ENCODE data around the gene CDT1. TPM values are rescaled to one million over a fixed set of nuclear protein-coding genes. Genes with fewer than 3 reads are reported as not detected.
A peak's percentile ranks its signal among the peaks of the same experiment; 100 is the strongest.

Gene CDT1
- total and polyA plus RNA-seq, 7 experiments from 2014 or later = 0.09 to 79.2 (median 0.67) TPM; not detected in 1

DNA sequence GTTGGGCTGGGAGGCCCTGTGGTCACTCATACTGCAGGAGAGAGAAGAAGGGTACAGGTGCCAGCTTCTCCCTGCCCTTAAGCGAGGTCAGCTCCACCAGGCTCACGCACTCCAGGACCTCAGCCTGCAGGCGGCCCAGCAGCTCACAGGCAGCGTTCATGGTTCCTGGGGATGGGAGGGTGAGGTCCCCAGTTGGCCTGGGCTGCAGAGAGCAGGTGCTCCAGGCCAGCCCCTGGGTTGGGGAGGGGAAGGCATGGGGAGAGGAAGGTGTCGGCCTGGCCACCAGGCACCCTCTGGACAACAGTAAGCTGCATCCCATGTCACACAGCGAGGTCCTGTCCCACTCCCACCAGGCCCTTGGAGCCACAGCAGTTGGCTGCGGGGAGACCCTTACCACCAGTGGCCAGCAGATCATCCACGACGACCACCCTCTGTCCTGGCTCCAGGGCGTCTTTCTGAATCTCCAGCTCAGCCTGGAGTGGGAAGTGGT lies 6.1 kb downstream of the CDT1 start:
- Mint-ChIP-seq H3K27me3 (no peaks in the 10 kb centered on the region), H3K36me3 (peaks cover 0 to 4% (median 0%) of the 10 kb centered on the region in 5 donors), H3K4me3 (peak overlapping the region in 9 of 10 donors; percentile 81 to 99 (median 95)), H3K9me3 (no peaks in the 10 kb centered on the region), H3K4me1 (peaks cover 0 to 26% (median 12%) of the 10 kb centered on the region in 7 donors), H3K27ac (peak overlapping the region in 5 of 9 donors; percentile 19 to 73 (median 55))
- intact Hi-C loops (cut with micrococcal nuclease) = loop anchor here in 1 of 2 donors (2.0 to 5.0 kb wide), 4 partner anchors 25 to 698 kb away; partner anchors contain the start of genes CDH15, PIEZO1, SPG7 and ZC3H18
- Histone ChIP-seq H3K27ac (ENCODE audit: low read depth, low read length) (peak overlapping the region; percentile 84), H3K27me3 (ENCODE audit: control insufficient read depth in 2 of 2, insufficient read depth in 2 of 2, low read length in 2 of 2) (no peaks in the 10 kb centered on the region), H3K4me3 (ENCODE audit: low read length) (no peak overlapping the region), H3K36me3 (ENCODE audit: control insufficient read depth in 2 of 3, insufficient read depth in 3 of 3, low read length in 3 of 3) (peaks cover 0 to 26% (median 0%) of the 10 kb centered on the region in 3 experiments), H3K9me3 (ENCODE audit: control insufficient read depth in 2 of 3, low read length in 3 of 3) (no peaks in the 10 kb centered on the region), H3K4me1 (ENCODE audit: control insufficient read depth in 2 of 2, insufficient read depth in 2 of 2, low read length in 2 of 2) (peaks cover 8 to 11% of the 10 kb centered on the region in 2 donors)
- DNase-seq = no peak
- CTCF ChIA-PET = interaction anchor here (1.2 to 1.6 kb wide), 2 partner anchors 9 to 48 kb away, joined by 3 to 6 read pairs; partner anchors contain the start of genes GALNS and TRAPPC2L
- POLR2A ChIA-PET = interaction anchor here (3.1 to 5.6 kb wide), 3 partner anchors 27 to 65 kb away, joined by 15 to 71 read pairs (median 42); partner anchors contain the start of genes GALNS, PIEZO1 and TRAPPC2L
- no peak for ATAC-seq

- POLR2A ChIA-PET = interaction anchor here (0.8 to 5.6 kb wide), 7 partner anchors 28 to 724 kb away, joined by 3 to 71 read pairs (median 15); partner anchors contain the start of genes GALNS, PIEZO1 and TRAPPC2L
- intact Hi-C loops (cut with micrococcal nuclease) = loop anchor here in 1 of 2 donors (2.0 to 5.0 kb wide), 4 partner anchors 26 to 697 kb away; partner anchors contain the start of genes CDH15, PIEZO1, SPG7 and ZC3H18
- H3K27me3 ChIP-seq (ENCODE audit: control insufficient read depth in 2 of 2, insufficient read depth in 2 of 2, low read length in 2 of 2) = no peaks in the 10 kb centered on the region
- CTCF ChIA-PET = interaction anchor here (1.0 to 2.7 kb wide), 4 partner anchors 10 to 47 kb away, joined by 3 to 11 read pairs (median 4); partner anchors contain the start of genes GALNS and TRAPPC2L
- Mint-ChIP-seq H3K4me1 (peaks cover 0 to 26% (median 12%) of the 10 kb centered on the region in 7 donors), H3K27me3 (no peaks in the 10 kb centered on the region), H3K4me3 (peak overlapping the region; percentile 81 to 99 (median 94)), H3K27ac (peak overlapping the region in 8 of 9 donors; percentile 46 to 95 (median 81)), H3K9me3 (no peaks in the 10 kb centered on the region), H3K36me3 (peaks cover 0 to 4% (median 0%) of the 10 kb centered on the region in 5 donors)
- H3K27ac ChIP-seq (ENCODE audit: low read depth, low read length) = peak overlapping the region; percentile 84
- H3K36me3 ChIP-seq (ENCODE audit: control insufficient read depth in 2 of 3, insufficient read depth in 3 of 3, low read length in 3 of 3) = peaks cover 0 to 26% (median 0%) of the 10 kb centered on the region in 3 experiments
- DNase-seq (peak in 1 of 9 donors; percentile 49), ATAC-seq (no peak)
- no peaks in the 10 kb centered on the region for H3K9me3 ChIP-seq (ENCODE audit: control insufficient read depth in 2 of 3, low read length in 3 of 3)
- H3K4me3 ChIP-seq (ENCODE audit: low read length) = peak overlapping the region; percentile 97
- peaks cover 8 to 11% of the 10 kb centered on the region in 2 donors for H3K4me1 ChIP-seq (ENCODE audit: control insufficient read depth in 2 of 2, insufficient read depth in 2 of 2, low read length in 2 of 2)
These were observed 6.8 kb downstream of the CDT1 start for GRCh38 chr16:88810166-88810911.

GRCh38 chr16:88810912-88811768 lies 7.6 kb downstream of the CDT1 start:
- peaks cover 0 to 4% (median 0%) of the 10 kb centered on the region in 5 donors for H3K36me3 Mint-ChIP-seq
- intact Hi-C loops (cut with micrococcal nuclease) = loop anchor here in 1 of 2 donors (2.0 to 5.0 kb wide), 4 partner anchors 26 to 696 kb away; partner anchors contain the start of genes CDH15, PIEZO1, SPG7 and ZC3H18
- DNase-seq = peak in 5 of 9 donors; percentile 48 to 78 (median 52)
- Histone ChIP-seq H3K36me3 (ENCODE audit: control insufficient read depth in 2 of 3, insufficient read depth in 3 of 3, low read length in 3 of 3) (peaks cover 0 to 26% (median 0%) of the 10 kb centered on the region in 3 experiments), H3K4me1 (ENCODE audit: control insufficient read depth in 2 of 2, insufficient read depth in 2 of 2, low read length in 2 of 2) (peaks cover 8 to 11% of the 10 kb centered on the region in 2 donors), H3K27ac (ENCODE audit: low read depth, low read length) (peak overlapping the region; percentile 84), H3K9me3 (ENCODE audit: control insufficient read depth in 2 of 3, low read length in 3 of 3) (no peaks in the 10 kb centered on the region), H3K4me3 (ENCODE audit: low read length) (peak overlapping the region; percentile 97), H3K27me3 (ENCODE audit: control insufficient read depth in 2 of 2, insufficient read depth in 2 of 2, low read length in 2 of 2) (no peaks in the 10 kb centered on the region)
- peak; percentile 59 for ATAC-seq
- ChIA-PET POLR2A (interaction anchor here (0.8 to 5.6 kb wide), 10 partner anchors 8 to 723 kb away, joined by 3 to 71 read pairs (median 10); partner anchors contain the start of genes CDT1, GALNS, PIEZO1 and TRAPPC2L), CTCF (interaction anchor here (1.0 to 2.7 kb wide), 5 partner anchors 11 to 46 kb away, joined by 3 to 15 read pairs (median 6); partner anchors contain the start of genes GALNS and TRAPPC2L)
- peaks cover 0 to 26% (median 12%) of the 10 kb centered on the region in 7 donors for H3K4me1 Mint-ChIP-seq
- no peaks in the 10 kb centered on the region for H3K9me3 Mint-ChIP-seq
- H3K4me3 Mint-ChIP-seq = peak overlapping the region; percentile 87 to 99 (median 94)
- H3K27ac Mint-ChIP-seq = peak overlapping the region; percentile 36 to 97 (median 88)
- no peaks in the 10 kb centered on the region for H3K27me3 Mint-ChIP-seq

GRCh38 chr16:88811769-88812512 lies 8.4 kb downstream of the CDT1 start, which contains the start of gene APRT:
Gene APRT, minus strand, starts transcription at chr16:88811928. Its CDS starts 29 bp downstream, at chr16:88811899.
- no peaks in the 10 kb centered on the region for H3K27me3 ChIP-seq (ENCODE audit: control insufficient read depth in 2 of 2, insufficient read depth in 2 of 2, low read length in 2 of 2)
- intact Hi-C loops (cut with micrococcal nuclease) = loop anchor here (1.0 to 5.0 kb wide), 13 partner anchors 9 to 695 kb away; partner anchors contain the start of genes CDH15 (in 2 of the 2), CDT1 (in 2 of the 2), TRAPPC2L (in 2 of the 2) and ANKRD11 (in 1 of the 2)
- DNase-seq = peak; percentile 92 to 100 (median 98)
- H3K4me3 Mint-ChIP-seq = peak within 1 kb of the TSS; percentile 92 to 99 (median 96)
- H3K9me3 Mint-ChIP-seq = no peaks in the 10 kb centered on the region
- H3K27ac ChIP-seq (ENCODE audit: low read depth, low read length) = peak within 1 kb of the TSS; percentile 84
- H3K27me3 Mint-ChIP-seq = no peaks in the 10 kb centered on the region
- ATAC-seq = peak; percentile 95
- peak within 1 kb of the TSS; percentile 79 to 98 (median 95) for H3K27ac Mint-ChIP-seq
- peaks cover 8 to 11% of the 10 kb centered on the region in 2 donors for H3K4me1 ChIP-seq (ENCODE audit: control insufficient read depth in 2 of 2, insufficient read depth in 2 of 2, low read length in 2 of 2)
- peaks cover 0 to 4% (median 0%) of the 10 kb centered on the region in 5 donors for H3K36me3 Mint-ChIP-seq
- no peaks in the 10 kb centered on the region for H3K9me3 ChIP-seq (ENCODE audit: control insufficient read depth in 2 of 3, low read length in 3 of 3)
- H3K36me3 ChIP-seq (ENCODE audit: control insufficient read depth in 2 of 3, insufficient read depth in 3 of 3, low read length in 3 of 3) = peaks cover 0 to 26% (median 0%) of the 10 kb centered on the region in 3 experiments
- H3K4me3 ChIP-seq (ENCODE audit: low read length) = peak within 1 kb of the TSS; percentile 97
- H3K4me1 Mint-ChIP-seq = peaks cover 0 to 26% (median 12%) of the 10 kb centered on the region in 7 donors
- ChIA-PET POLR2A (interaction anchor here (0.9 to 5.6 kb wide), 17 partner anchors 9 to 406 kb away, joined by 3 to 71 read pairs (median 4); partner anchors contain the start of genes CDT1, GALNS, PIEZO1 and TRAPPC2L), CTCF (interaction anchor here (2.4 to 2.7 kb wide), 2 partner anchors 31 to 46 kb away, joined by 11 to 15 read pairs; partner anchors contain the start of genes GALNS and TRAPPC2L)
